Upper lobe of left lung (tissue), 4 donors: ENCODE measurements around the gene RPS17.

Experiments
- EP300 ChIP-seq, 4 donors: sonication (generic); formaldehyde crosslinking; IDR thresholded peaks; one replicate each; pipeline ENCODE4 v1.5.1; 2017; ENCODE audit warnings: antibody characterized with exemption in 4 of 4, control low read depth in 2 of 4
- POLR2A ChIP-seq, 4 donors: fragments of 450-650 bp; IDR thresholded peaks; one replicate each; pipeline ENCODE4 v1.5.1; 2016 to 2017; ENCODE audit warnings: antibody characterized with exemption in 4 of 4, mild to moderate bottlenecking in 2 of 4
- POLR2AphosphoS5 ChIP-seq, 2 donors: sonication (generic); formaldehyde crosslinking; IDR thresholded peaks; one replicate each; pipeline ENCODE4 v1.5.1; 2017; ENCODE audit warnings: antibody characterized with exemption in 2 of 2
- TF ChIP-seq, protein P1 (sequence below), 6 experiments: fragments of 450-650 bp in 4 of 6; fragments of 200-600 bp in 2 of 6; sonication (generic) in 2 of 6; IDR thresholded peaks; one replicate each; pipeline ENCODE4 v1.5.1; 2016 to 2019; ENCODE audit warnings: antibody characterized with exemption in 6 of 6

- TF ChIP-seq, protein P1, sequence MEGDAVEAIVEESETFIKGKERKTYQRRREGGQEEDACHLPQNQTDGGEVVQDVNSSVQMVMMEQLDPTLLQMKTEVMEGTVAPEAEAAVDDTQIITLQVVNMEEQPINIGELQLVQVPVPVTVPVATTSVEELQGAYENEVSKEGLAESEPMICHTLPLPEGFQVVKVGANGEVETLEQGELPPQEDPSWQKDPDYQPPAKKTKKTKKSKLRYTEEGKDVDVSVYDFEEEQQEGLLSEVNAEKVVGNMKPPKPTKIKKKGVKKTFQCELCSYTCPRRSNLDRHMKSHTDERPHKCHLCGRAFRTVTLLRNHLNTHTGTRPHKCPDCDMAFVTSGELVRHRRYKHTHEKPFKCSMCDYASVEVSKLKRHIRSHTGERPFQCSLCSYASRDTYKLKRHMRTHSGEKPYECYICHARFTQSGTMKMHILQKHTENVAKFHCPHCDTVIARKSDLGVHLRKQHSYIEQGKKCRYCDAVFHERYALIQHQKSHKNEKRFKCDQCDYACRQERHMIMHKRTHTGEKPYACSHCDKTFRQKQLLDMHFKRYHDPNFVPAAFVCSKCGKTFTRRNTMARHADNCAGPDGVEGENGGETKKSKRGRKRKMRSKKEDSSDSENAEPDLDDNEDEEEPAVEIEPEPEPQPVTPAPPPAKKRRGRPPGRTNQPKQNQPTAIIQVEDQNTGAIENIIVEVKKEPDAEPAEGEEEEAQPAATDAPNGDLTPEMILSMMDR (IDR thresholded peaks at IDR 0.05), result no peak
- TF ChIP-seq POLR2AphosphoS5 (IDR thresholded peaks at IDR 0.05) (no peak), POLR2A (IDR thresholded peaks at IDR 0.05) (no peak), EP300 (IDR thresholded peaks at IDR 0.05) (no peak)
Observed at GRCh38 chr15:82545478-82545877, 5.2 kb upstream of the RPS17 start.
